Activated T-cell treated with anti-CD3 and anti-CD28 coated beads, Interleukin-2, amount 50 U/mL, for 1 hour (primary cell): ENCODE measurements around the gene PRKAR1B.
"Not testable (repeated sequence)": the region's sequence is repeated elsewhere in the genome, so short reads cannot be mapped to it uniquely, and the experiment has no call there.

Experiments
- DNase-seq: peaks from one replicate; pipeline ENCODE4 v3.0.0-alpha.2; 2020

The PRKAR1B gene

GRCh38 chr7:665736-666453 is 61.2 kb downstream of the PRKAR1B start:
- peak; percentile 12 for DNase-seq

- DNase-seq = peak; percentile 11
These were observed 61.9 kb downstream of the PRKAR1B start for GRCh38 chr7:664997-665735.

- DNase-seq = no peak
These were observed 62.7 kb downstream of the PRKAR1B start for GRCh38 chr7:664402-664775.

GRCh38 chr7:662576-662975 is 64.5 kb downstream of the PRKAR1B start:
- DNase-seq = no peak

- DNase-seq = no peak
These were observed 67.1 kb downstream of the PRKAR1B start for GRCh38 chr7:659996-660395.

- DNase-seq = no peak
These were observed 67.7 kb downstream of the PRKAR1B start for GRCh38 chr7:659306-659847.

GRCh38 chr7:657565-658119 is 69.4 kb downstream of the PRKAR1B start:
- DNase-seq = no peak

GRCh38 chr7:657010-657409 is 70.1 kb downstream of the PRKAR1B start:
- not testable (repeated sequence) for DNase-seq

- no peak for DNase-seq
These were observed 71.3 kb downstream of the PRKAR1B start for GRCh38 chr7:655758-656157.

- DNase-seq = no peak
These were observed 73.0 kb downstream of the PRKAR1B start for GRCh38 chr7:653829-654764.

- no peak for DNase-seq
These were observed 74.2 kb downstream of the PRKAR1B start for GRCh38 chr7:652881-653280.

- not testable (repeated sequence) for DNase-seq
These were observed 74.9 kb downstream of the PRKAR1B start for GRCh38 chr7:652167-652566.

GRCh38 chr7:651032-651728 is 75.9 kb downstream of the PRKAR1B start:
- DNase-seq = no peak

GRCh38 chr7:650339-651031 is 76.6 kb downstream of the PRKAR1B start:
- DNase-seq = no peak

GRCh38 chr7:646951-647350 is 80.1 kb downstream of the PRKAR1B start:
- DNase-seq = no peak

- no peak for DNase-seq
These were observed 80.6 kb downstream of the PRKAR1B start for GRCh38 chr7:646487-646886.

GRCh38 chr7:645606-646005 is 81.5 kb downstream of the PRKAR1B start:
- DNase-seq = no peak

GRCh38 chr7:644381-645305 is 82.4 kb downstream of the PRKAR1B start:
- no peak for DNase-seq

GRCh38 chr7:641966-642365 is 85.1 kb downstream of the PRKAR1B start:
- DNase-seq = no peak

- DNase-seq = no peak
These were observed 85.8 kb downstream of the PRKAR1B start for GRCh38 chr7:641269-641671.
